SK-N-SH treated with all-trans-retinoic acid at 6 μM for 48 hours (cell line): ENCODE results near the gene STMN3.
"Not testable (repeated sequence)": the region's sequence is repeated elsewhere in the genome, so short reads cannot be mapped to it uniquely, and the experiment has no call there.

Source experiments
- ATAC-seq: fragments of 200-7000 bp; cut with Tn5 transposase; 3 replicates; pipeline ENCODE4 v1.9.1; 2020; ENCODE audit warnings: mild to moderate bottlenecking, moderate library complexity
- ARNTL ChIP-seq: fragments of 450-650 bp; formaldehyde crosslinking; IDR thresholded peaks from 2 replicates; pipeline ENCODE4 v1.5.0; 2020; ENCODE audit warnings: low read depth, mild to moderate bottlenecking, moderate library complexity, borderline replicate concordance
- CREB5 ChIP-seq: fragments of 250-450 bp; sonication (Bioruptor Pico); IDR thresholded peaks from 2 replicates; pipeline ENCODE4 v1.5.1; 2020; ENCODE audit warnings: low read depth, mild to moderate bottlenecking, moderate library complexity
- CSDC2 ChIP-seq: fragments of 250-450 bp; sonication (Bioruptor Pico); IDR thresholded peaks from 2 replicates; pipeline ENCODE4 v1.5.0; 2020; ENCODE audit warnings: mild to moderate bottlenecking, moderate library complexity
- ESRRG ChIP-seq: fragments of 250-450 bp; sonication (Bioruptor Pico); IDR thresholded peaks from 2 replicates; pipeline ENCODE4 v1.6.1; 2021; ENCODE audit warnings: mild to moderate bottlenecking
- GLIS3 ChIP-seq: fragments of 250-450 bp; sonication (Bioruptor Pico); IDR thresholded peaks from 2 replicates; pipeline ENCODE4 v1.5.0; 2020; ENCODE audit warnings: mild to moderate bottlenecking, moderate library complexity
- OSR1 ChIP-seq: fragments of 250-450 bp; sonication (Bioruptor Pico); IDR thresholded peaks from 2 replicates; pipeline ENCODE4 v1.8.0; 2022; ENCODE audit warnings: moderate library complexity, mild to moderate bottlenecking, inconsistent platforms
- PATZ1 ChIP-seq: fragments of 250-450 bp; sonication (Bioruptor Pico); IDR thresholded peaks from 2 replicates; pipeline ENCODE4 v1.8.0; 2020; ENCODE audit warnings: mild to moderate bottlenecking, moderate library complexity, borderline replicate concordance
- POU6F1 ChIP-seq: fragments of 250-450 bp; sonication (Bioruptor Pico); IDR thresholded peaks from 2 replicates; pipeline ENCODE4 v1.8.0; 2021; ENCODE audit warnings: low read depth, mild to moderate bottlenecking, moderate library complexity, borderline replicate concordance
- PPARA ChIP-seq: fragments of 250-450 bp; sonication (Bioruptor Pico); IDR thresholded peaks from 2 replicates; pipeline ENCODE4 v1.5.0; 2020; ENCODE audit warnings: mild to moderate bottlenecking, borderline replicate concordance
- RARB ChIP-seq: fragments of 250-450 bp; sonication (Bioruptor Pico); IDR thresholded peaks from 2 replicates; pipeline ENCODE4 v1.8.0; 2021; ENCODE audit warnings: mild to moderate bottlenecking, moderate library complexity
- TCF4 ChIP-seq: fragments of 250-450 bp; sonication (Bioruptor Pico); IDR thresholded peaks from 2 replicates; pipeline ENCODE4 v1.8.0; 2021; ENCODE audit warnings: mild to moderate bottlenecking, moderate library complexity, borderline replicate concordance
- TOX ChIP-seq: fragments of 250-450 bp; sonication (Bioruptor Pico); IDR thresholded peaks from 2 replicates; pipeline ENCODE4 v1.8.0; 2021; ENCODE audit warnings: mild to moderate bottlenecking, moderate library complexity, borderline replicate concordance
- ZC3H10 ChIP-seq: fragments of 250-450 bp; sonication (Bioruptor Pico); IDR thresholded peaks from 2 replicates; pipeline ENCODE4 v1.5.1; 2021; ENCODE audit warnings: mild to moderate bottlenecking, moderate library complexity
- ZFP3 ChIP-seq: fragments of 250-450 bp; sonication (Bioruptor Pico); IDR thresholded peaks from 2 replicates; pipeline ENCODE4 v1.5.0; 2020; ENCODE audit warnings: mild to moderate bottlenecking, moderate library complexity
- ZFP30 ChIP-seq: fragments of 450-650 bp; formaldehyde crosslinking; IDR thresholded peaks from 2 replicates; pipeline ENCODE4 v1.5.0; 2022; ENCODE audit warnings: mild to moderate bottlenecking, moderate library complexity
- ZNF565 ChIP-seq: fragments of 450-650 bp; formaldehyde crosslinking; conservative IDR thresholded peaks from 2 replicates; pipeline ENCODE4 v1.5.0; 2020; ENCODE audit warnings: low read depth, mild to moderate bottlenecking, moderate library complexity
- ZNF70 ChIP-seq: fragments of 450-650 bp; formaldehyde crosslinking; IDR thresholded peaks from 2 replicates; pipeline ENCODE4 v1.5.0; 2020; ENCODE audit warnings: mild to moderate bottlenecking, moderate library complexity
- ZNF8 ChIP-seq: fragments of 450-650 bp; formaldehyde crosslinking; IDR thresholded peaks from 2 replicates; pipeline ENCODE4 v1.5.0; 2020; ENCODE audit warnings: mild to moderate bottlenecking, moderate library complexity

STMN3 gene

GRCh38 chr20:63643499-63643898 is 9.7 kb downstream of the STMN3 start:
- ATAC-seq, result no peak
- TF ChIP-seq GLIS3 (no peak), ZNF565 (no peak), ZNF70 (CRISPR knock-in tag) (no peak), ZNF8 (no peak), ARNTL (CRISPR knock-in tag) (no peak), TCF4 (no peak), RARB (CRISPR knock-in tag) (no peak), OSR1 (CRISPR knock-in tag) (no peak), ESRRG (CRISPR knock-in tag) (no peak), PPARA (CRISPR knock-in tag) (no peak), POU6F1 (CRISPR knock-in tag) (no peak), CSDC2 (CRISPR knock-in tag) (no peak), ZC3H10 (CRISPR knock-in tag) (no peak), PATZ1 (CRISPR knock-in tag) (no peak)

- TF ChIP-seq GLIS3, result no peak
- TF ChIP-seq ARNTL (CRISPR knock-in tag), result no peak
- no peak for ATAC-seq
These were observed 10.5 kb downstream of the STMN3 start for GRCh38 chr20:63642527-63643247.

- TF ChIP-seq OSR1 (CRISPR knock-in tag), result no peak
- no peak for TF ChIP-seq CREB5 (CRISPR knock-in tag)
- no peak for TF ChIP-seq TCF4
- no peak for TF ChIP-seq GLIS3
- no peak for TF ChIP-seq ZNF70 (CRISPR knock-in tag)
- TF ChIP-seq ZFP30 (CRISPR knock-in tag), result no peak
- peak; percentile 69 for ATAC-seq
These were observed 11.3 kb downstream of the STMN3 start for GRCh38 chr20:63641792-63642523.

- no peak for TF ChIP-seq ZNF8
- TF ChIP-seq TOX (CRISPR knock-in tag), result no peak
- TF ChIP-seq ARNTL (CRISPR knock-in tag), result no peak
- peak; percentile 9; the same call in 1 of the 3 replicates for ATAC-seq
These were observed 12.0 kb downstream of the STMN3 start for GRCh38 chr20:63641146-63641791.

- not testable (repeated sequence) for ATAC-seq
These were observed 12.5 kb downstream of the STMN3 start for GRCh38 chr20:63640686-63641085.

GRCh38 chr20:63640086-63640485 is 13.1 kb downstream of the STMN3 start:
- TF ChIP-seq RARB (CRISPR knock-in tag), result no peak
- no peak for TF ChIP-seq ZFP3
- no peak for ATAC-seq
